GM20431 (cell line): Measurements from ENCODE around the gene RPL19.
"Not testable (repeated sequence)": the region's sequence is repeated elsewhere in the genome, so short reads cannot be mapped to it uniquely, and the experiment has no call there.

Experiments used
- in situ Hi-C: fragments of 300-500 bp; cut with MseI, MboI; formaldehyde crosslinking; loops from one replicate; pipeline ENCODE4 v1.15.0; 2020; ENCODE audit warnings: low sequenced_read_pairs; ENCODE audit not compliant: unreplicated experiment

The RPL19 gene

GRCh38 chr17:39200070-39200879 lies at the start of gene RPL19:
RPL19 (plus strand) TSS chr17:39200283; CDS start chr17:39200345, 62 bp downstream.
- in situ Hi-C loops = no loop called here

DNA sequence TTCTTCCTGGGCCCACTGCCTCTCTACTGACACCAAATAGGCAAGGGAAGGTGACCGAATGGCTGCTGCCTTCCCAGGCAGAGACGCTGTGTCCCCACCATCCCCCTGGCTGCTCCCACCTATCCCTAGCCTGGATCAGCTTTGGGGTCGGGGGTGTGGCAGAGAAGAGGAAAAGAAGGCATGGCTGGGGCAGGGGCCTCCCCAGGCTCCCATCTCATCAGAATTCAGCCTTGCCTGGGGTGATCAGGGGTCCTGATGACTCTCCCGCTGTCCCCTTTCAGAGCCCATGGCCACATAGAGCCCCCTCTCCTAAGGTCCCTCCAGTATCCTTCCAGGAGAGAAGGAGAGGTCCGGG lies 49.3 kb upstream of the RPL19 start:
- in situ Hi-C loops = no loop called here

DNA sequence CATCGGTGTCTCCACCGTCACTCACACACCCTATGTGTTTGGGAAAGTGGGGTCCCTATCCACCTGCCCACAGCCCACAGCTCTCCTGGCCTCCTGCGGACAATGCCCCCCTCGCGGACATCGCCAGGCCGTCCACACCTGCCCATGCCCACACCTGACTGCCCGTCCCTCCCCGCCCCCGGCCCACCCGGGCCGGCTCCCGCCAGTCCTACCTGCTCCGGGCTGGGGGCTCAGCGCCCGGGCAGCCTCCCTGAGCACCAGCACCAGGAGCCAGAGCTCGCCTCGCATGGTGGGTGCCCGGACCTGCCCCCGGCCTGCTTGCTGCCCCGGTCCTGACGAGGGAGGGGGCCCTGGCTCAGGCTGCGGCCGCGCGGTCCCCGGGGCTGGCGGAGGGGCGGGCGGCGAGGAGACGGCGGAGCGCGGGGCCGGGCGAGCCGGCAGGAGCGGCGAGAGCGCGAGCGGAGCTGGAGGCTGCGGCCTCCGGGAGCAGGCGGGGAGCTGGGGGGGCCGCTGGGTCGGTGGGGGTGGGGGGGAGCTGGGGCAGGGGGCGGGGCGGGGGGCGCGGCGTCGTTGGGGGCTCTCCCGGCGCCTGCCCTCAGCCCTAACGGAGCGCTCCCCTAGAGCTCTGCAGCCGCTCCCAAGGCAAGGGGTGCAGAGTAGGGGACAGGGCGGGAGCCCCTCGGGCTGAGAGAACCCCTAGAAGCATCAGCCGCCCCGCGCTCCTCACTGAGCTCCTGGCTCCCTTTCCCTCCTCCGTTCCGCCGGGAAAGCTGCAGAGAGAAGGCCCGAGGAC lies 48.7 kb upstream of the RPL19 start, which contains the start of gene PLXDC1:
TSS of gene PLXDC1 (minus strand) at position 488 of the 793 bp plus-strand sequence. CDS start at position 288, 200 bp downstream.
- in situ Hi-C loops = no loop called here

DNA sequence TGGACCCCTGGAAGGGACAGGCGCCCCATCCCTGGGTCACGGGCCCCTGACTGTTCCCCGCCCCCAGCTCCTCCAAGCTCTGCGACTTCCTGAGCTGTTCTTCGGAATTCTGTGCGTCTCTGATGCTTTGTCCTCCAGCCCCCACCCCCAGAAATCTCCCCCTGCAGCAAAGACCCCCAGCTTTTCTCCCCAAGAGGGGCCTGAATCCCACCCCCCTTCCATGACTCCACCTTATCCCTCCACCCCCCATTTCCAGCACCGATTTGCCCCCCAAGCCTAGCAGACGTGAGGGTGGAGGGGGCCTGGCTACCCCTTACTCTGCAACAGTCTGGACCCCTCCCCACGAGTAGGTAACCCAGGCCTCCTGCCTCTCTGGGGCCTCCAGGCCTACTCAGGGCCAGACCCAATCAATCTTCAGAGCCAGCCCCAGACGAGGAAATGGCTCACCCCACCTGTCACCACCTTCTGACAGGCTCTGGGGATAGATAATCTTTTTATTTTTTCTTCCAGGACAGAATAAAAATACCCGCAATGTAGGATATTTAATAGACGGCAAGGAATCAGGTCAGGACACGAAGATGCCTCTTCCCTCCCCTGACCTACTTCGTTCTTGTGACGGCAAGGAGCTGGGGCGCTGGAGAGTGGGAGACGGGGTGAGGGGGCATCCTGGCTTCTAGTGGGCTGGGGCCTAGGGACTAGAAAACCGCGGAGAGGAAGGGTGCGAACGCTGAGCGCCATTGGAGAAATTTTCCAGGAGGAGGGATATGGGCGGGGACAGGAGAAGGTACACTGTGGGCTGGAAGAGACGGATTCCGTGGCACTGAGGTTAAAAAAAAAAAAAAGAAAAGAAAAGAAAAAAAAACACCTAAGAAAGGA lies 47.9 kb upstream of the RPL19 start:
- in situ Hi-C loops = no loop called here

GRCh38 chr17:39153599-39154051 lies 46.5 kb upstream of the RPL19 start:
- in situ Hi-C loops = no loop called here

DNA sequence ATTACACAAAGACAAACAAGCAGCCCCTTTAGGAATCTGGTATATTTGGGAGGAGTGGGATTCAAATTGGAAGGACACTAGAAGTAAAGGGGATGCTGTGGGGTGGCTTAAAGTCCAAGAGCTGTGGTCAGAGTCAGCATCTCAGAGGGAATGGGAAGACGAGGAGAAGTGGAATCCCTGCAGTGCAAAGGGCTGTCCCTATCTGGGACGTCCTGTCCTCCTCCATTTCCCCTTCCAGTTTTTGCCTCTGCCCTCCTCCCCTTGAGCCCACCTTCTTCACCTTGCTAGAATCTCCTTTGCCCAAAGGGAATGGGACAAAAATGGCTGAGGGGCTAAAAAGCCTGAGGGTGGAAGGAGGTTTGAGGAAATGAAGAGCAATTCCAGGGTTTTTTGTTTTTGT lies 44.4 kb upstream of the RPL19 start:
- in situ Hi-C loops = no loop called here

DNA sequence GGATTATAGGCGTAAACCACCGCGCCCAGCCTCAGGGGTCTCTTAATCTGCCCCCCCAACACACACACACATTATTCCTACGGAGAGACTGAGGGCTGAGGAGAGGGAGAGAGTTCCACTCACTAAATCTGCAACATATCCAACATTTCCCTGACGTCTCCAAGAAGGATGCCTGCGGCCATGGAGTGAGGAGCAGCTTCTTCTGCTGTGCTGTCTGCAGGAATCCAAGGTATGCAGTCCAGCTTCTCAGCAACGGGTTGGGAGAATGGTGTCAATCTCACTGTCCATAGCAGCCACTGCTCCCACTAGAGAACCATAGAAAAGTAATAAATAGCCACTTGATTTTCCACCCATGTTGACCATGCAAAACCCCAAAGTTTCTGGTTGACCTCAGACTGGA lies 43.6 kb upstream of the RPL19 start:
- in situ Hi-C loops = no loop called here

GRCh38 chr17:39158623-39159022 lies 41.5 kb upstream of the RPL19 start:
- in situ Hi-C loops = no loop called here

DNA sequence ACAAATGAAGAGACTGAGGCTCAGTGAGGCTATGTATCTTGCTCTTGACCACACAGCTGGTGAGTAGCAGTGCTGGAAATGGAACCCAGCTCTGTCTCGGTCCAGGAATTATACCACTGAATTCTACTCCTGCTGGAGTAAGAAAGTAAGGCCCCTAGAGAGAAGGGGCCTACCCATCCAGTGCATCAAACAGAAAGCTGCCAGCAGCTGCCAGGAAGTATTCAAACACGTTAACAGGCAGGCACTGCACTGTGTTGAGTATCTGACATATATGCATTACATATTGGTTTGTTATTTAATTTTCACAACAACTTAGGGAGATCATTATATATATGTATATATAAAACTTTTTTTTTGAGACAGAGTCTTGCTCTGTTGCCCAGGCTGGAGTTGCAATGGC lies 38.1 kb upstream of the RPL19 start:
- in situ Hi-C loops = no loop called here

- in situ Hi-C loops = no loop called here
Measured at GRCh38 chr17:39164675-39165143, 35.4 kb upstream of the RPL19 start.

DNA sequence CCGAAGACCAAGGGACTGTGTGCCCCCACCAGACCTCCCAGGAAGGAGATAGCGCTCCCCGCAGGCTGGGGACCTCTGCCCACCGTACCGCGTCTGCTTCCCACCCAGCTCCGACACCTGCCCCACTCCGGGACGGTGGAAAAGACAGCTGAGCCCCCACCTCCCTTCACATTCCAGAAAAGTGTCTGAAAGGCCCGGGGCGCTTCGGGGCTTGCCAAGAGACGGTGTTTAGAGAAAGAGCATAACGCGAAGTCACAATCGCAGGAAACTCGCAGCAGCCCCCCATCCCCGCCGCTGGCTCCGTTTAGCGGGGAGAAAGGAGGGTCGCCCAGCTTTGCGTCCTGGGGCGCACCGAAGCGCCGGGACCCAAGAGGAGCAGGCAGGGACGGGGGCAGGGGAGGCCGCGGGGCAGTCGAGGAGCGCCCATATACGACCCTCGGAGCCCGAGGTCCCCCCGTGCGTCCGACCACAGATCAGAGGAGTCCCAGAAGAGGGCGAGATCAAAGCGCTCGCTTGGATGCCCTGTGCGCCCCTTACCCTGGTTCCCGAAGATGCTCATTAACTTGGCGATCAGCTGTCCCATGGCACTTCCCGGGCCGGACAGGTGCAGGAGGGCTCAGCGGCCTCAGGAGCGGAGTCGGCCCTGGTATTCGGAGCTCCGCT lies 34.8 kb upstream of the RPL19 start:
- in situ Hi-C loops = no loop called here

GRCh38 chr17:39165841-39166349 lies 34.2 kb upstream of the RPL19 start, which contains the start of gene ARL5C:
ARL5C (minus strand) TSS chr17:39166161; CDS start chr17:39165760, 401 bp downstream.
- in situ Hi-C loops = no loop called here

- in situ Hi-C loops = no loop called here
Measured at GRCh38 chr17:39166437-39167335, 33.4 kb upstream of the RPL19 start.

- in situ Hi-C loops = no loop called here
Measured at GRCh38 chr17:39167476-39167875, 32.6 kb upstream of the RPL19 start.

GRCh38 chr17:39168503-39168902 lies 31.6 kb upstream of the RPL19 start:
- in situ Hi-C loops = not testable (repeated sequence)

DNA sequence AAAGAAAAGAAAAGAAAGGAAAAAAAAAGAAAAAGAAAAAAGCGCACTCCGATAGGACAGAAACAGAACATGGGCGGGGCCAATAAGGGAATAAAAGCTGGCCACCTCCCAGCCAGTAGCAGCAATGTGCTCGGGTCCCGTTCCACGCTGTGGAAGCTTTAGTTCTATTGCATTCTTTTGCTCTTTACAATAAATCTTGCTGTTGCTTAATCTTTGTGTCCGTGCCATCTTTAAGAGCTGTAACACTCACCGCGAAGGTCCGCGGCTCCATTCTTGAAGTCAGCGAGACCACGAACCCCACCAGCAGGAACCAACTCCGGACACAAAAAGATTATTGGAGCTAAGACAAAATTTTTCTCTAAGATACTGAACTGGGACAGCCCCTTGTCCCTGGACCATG lies 31.0 kb upstream of the RPL19 start:
- in situ Hi-C loops = no loop called here

DNA sequence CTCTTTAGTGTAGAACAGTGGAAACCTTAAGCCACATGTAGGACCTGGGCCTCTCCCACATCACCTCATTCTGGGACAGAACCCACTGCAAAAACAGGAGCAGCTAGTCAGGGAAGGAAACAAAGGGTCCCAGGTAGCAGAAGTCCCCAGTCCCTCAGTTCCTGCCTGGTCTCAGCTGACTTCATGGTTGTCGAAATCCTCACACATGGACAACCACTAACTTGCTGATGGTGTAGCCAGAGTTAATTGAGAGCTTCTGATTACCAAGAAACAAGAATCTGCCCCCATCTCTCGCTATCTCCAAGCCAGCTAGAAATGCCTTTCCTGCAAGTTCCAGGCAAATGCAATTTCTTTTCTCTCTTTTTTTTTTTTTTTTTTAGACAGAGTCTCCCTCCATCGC lies 30.6 kb upstream of the RPL19 start:
- in situ Hi-C loops = no loop called here

- in situ Hi-C loops = no loop called here
Measured at GRCh38 chr17:39170109-39170508, 30.0 kb upstream of the RPL19 start.
